ENCODE measurements around the gene SORBS2.

- TF ChIP-seq CTCF (IDR thresholded peaks at IDR 0.05) (no peak), POLR2AphosphoS5 (IDR thresholded peaks at IDR 0.05) (no peak), POLR2A (IDR thresholded peaks at IDR 0.05) (no peak), EP300 (IDR thresholded peaks at IDR 0.05) (no peak)
Observed at GRCh38 chr4:185689407-185689806, 122.6 kb downstream of the SORBS2 start.

All from gastroesophageal sphincter (tissue), 3 donors.